K562 (cell line): ENCODE measurements around the gene DNAJC17. TPM values are rescaled to one million over a fixed set of nuclear protein-coding genes. Genes with fewer than 3 reads are reported as not detected.
A peak's percentile ranks its signal among the peaks of the same experiment; 100 is the strongest.

ENCODE experiments used
- ATAC-seq: fragments of 200-7000 bp; cut with Tn5 transposase; 3 replicates; pipeline ENCODE4 v1.9.1; 2020; ENCODE audit warnings: moderate library complexity
- BruUV-seq: library from RNA; stranded (reverse); fragments of 400-500 nt; replicated peaks from 2 replicates; lab custom pipeline; 2021; lab: Mats Ljungman, UMichigan
- CTCF ChIA-PET: fragments of 300-600 bp; formaldehyde crosslinking; extraction: SDS; loops from one replicate; lab custom pipeline; 2021; ENCODE audit warnings: low intra/inter-chr PET ratio; lab: Yijun Ruan, JAX
- POLR2A ChIA-PET: fragments of 300-600, 350-650 bp; sonication (Branson Sonifier 250); formaldehyde crosslinking; extraction: SDS; loops from one replicate; lab custom pipeline; 2021; ENCODE audit warnings: antibody characterized with exemption, inconsistent platforms; lab: Yijun Ruan, JAX
- DNase-seq, 4 experiments: peaks; one replicate each; pipeline versions ENCODE4 v3.0.0 to v3.0.0-alpha.2; 2011 to 2018; ENCODE audit warnings: low spot score in 3 of 4, mixed read lengths in 3 of 4; ENCODE audit errors: extremely low read depth in 1 of 4
- FAIRE-seq: peaks from 2 replicates; lab custom pipeline; 2011; peaks lifted over from hg19 to GRCh38; lab: Jason Lieb, UNC
- H2AFZ ChIP-seq: 2 replicates; pipeline ENCODE4 v1.6.0; 2011; ENCODE audit warnings: low read depth, low read length, control low read depth, inconsistent platforms
- H3K27ac ChIP-seq: fragments of 200-600 bp; 3 replicates; pipeline ENCODE4 v1.8.0; 2011; ENCODE audit warnings: low read depth, mild to moderate bottlenecking, control low read depth, inconsistent platforms, low read length, moderate library complexity, mixed read lengths; ENCODE audit errors: extremely low read depth
- H3K27me3 ChIP-seq, 2 experiments: fragments of 300-600 bp in 1 of 2; 2 replicates in 1 of 2; 3 replicates in 1 of 2; pipeline versions ENCODE4 v1.6.0 to v1.8.0; 2011; ENCODE audit warnings: inconsistent platforms in 2 of 2, low read length in 2 of 2, mild to moderate bottlenecking in 1 of 2, mixed read lengths in 1 of 2, moderate library complexity in 1 of 2; ENCODE audit not compliant: control insufficient read depth in 2 of 2, insufficient read depth in 2 of 2
- H3K36me3 ChIP-seq: fragments of 300-600 bp; 3 replicates; pipeline ENCODE4 v1.8.0; 2011; ENCODE audit warnings: mild to moderate bottlenecking, low read length, inconsistent platforms; ENCODE audit not compliant: control insufficient read depth, insufficient read depth
- H3K4me1 ChIP-seq, 2 experiments: fragments of 200-600 bp in 1 of 2; replicated peaks in 1 of 2; 2 replicates in 1 of 2; 3 replicates in 1 of 2; pipeline versions ENCODE4 v1.5.1 to v1.8.0; 2011; ENCODE audit warnings: inconsistent platforms in 2 of 2, low read length in 2 of 2, mild to moderate bottlenecking in 1 of 2, mixed read lengths in 1 of 2, moderate library complexity in 1 of 2; ENCODE audit not compliant: control insufficient read depth in 2 of 2, insufficient read depth in 2 of 2
- H3K4me2 ChIP-seq: 2 replicates; pipeline ENCODE4 v1.6.1; 2011; ENCODE audit warnings: low read length, control low read depth, inconsistent platforms, mixed read lengths; ENCODE audit not compliant: insufficient read depth
- H3K4me3 ChIP-seq: fragments of 200-600 bp; sonication (generic), shearing (Covaris generic); 2 replicates; pipeline ENCODE4 v1.5.1; 2016; ENCODE audit warnings: control low read depth, inconsistent platforms
- H3K79me2 ChIP-seq: fragments of 200-600 bp; 3 replicates; pipeline ENCODE4 v1.8.0; 2011; ENCODE audit warnings: low read length, inconsistent platforms; ENCODE audit not compliant: control insufficient read depth, insufficient read depth
- H3K9ac ChIP-seq, 2 experiments: 2 replicates each; pipeline versions ENCODE4 v1.6.0 to v1.6.1; 2011; ENCODE audit warnings: low read depth in 2 of 2, low read length in 2 of 2, control low read depth in 1 of 2, inconsistent platforms in 1 of 2, mild to moderate bottlenecking in 1 of 2, mixed read lengths in 1 of 2; ENCODE audit not compliant: insufficient read depth in 1 of 2
- H3K9me1 ChIP-seq: one replicate; pipeline ENCODE4 v1.6.0; 2011; ENCODE audit warnings: inconsistent platforms, mild to moderate bottlenecking, low read length, moderate library complexity; ENCODE audit not compliant: control insufficient read depth, insufficient read depth
- H3K9me3 ChIP-seq: replicated peaks from 2 replicates; pipeline ENCODE4 v1.5.1; 2011; ENCODE audit warnings: low read depth, low read length, inconsistent platforms; ENCODE audit not compliant: control insufficient read depth, insufficient read depth
- H4K20me1 ChIP-seq: replicated peaks from 2 replicates; pipeline ENCODE4 v1.6.1; 2011; ENCODE audit warnings: low read length, inconsistent platforms, mixed read lengths; ENCODE audit not compliant: control insufficient read depth, insufficient read depth
- BCL6 ChIP-seq: fragments of 250-450 bp; sonication (Bioruptor Pico); IDR thresholded peaks from 2 replicates; pipeline ENCODE4 v1.4.0; 2020
- MNT ChIP-seq, 2 experiments: fragments of 450-650 bp; conservative IDR thresholded peaks; 2 replicates each; pipeline ENCODE4 v1.6.1; 2017; ENCODE audit warnings: mild to moderate bottlenecking in 2 of 2, moderate library complexity in 2 of 2
- MTA3 ChIP-seq: fragments of 450-650 bp; formaldehyde crosslinking; IDR thresholded peaks from 2 replicates; pipeline ENCODE4 v1.6.1; 2017; ENCODE audit warnings: mild to moderate bottlenecking, borderline replicate concordance
- POLR3G ChIP-seq: IDR thresholded peaks from 2 replicates; pipeline ENCODE4 v1.6.1; 2011; ENCODE audit not compliant: insufficient read length, insufficient replicate concordance; ENCODE audit errors: extremely low read depth
- RFX5 ChIP-seq: IDR thresholded peaks from 2 replicates; pipeline ENCODE4 v1.6.1; 2011; ENCODE audit warnings: low read depth, mild to moderate bottlenecking, improper control_type of control experiment, low read length
- ZBTB1 ChIP-seq: sonication (generic); formaldehyde crosslinking; IDR thresholded peaks from 2 replicates; pipeline ENCODE4 v1.8.1; 2023; ENCODE audit warnings: missing genetic modification reagents, low read depth, mild to moderate bottlenecking, borderline replicate concordance
- ZNF717 ChIP-seq: fragments of 250-450 bp; sonication (Bioruptor Pico); IDR thresholded peaks from 2 replicates; pipeline ENCODE4 v1.5.0; 2021
- ZNF785 ChIP-seq: fragments of 250-450 bp; sonication (Bioruptor Pico); IDR thresholded peaks from 2 replicates; pipeline ENCODE4 v1.4.0; 2020; ENCODE audit warnings: mild to moderate bottlenecking
- WGBS: fragments of 100-300 bp; shearing (Covaris generic); methylation state at CpG from one replicate; pipeline ENCODE4 v1.1.6; 2016; ENCODE audit warnings: low coverage, mixed read lengths; ENCODE audit not compliant: insufficient coverage; ENCODE audit errors: missing lambda C conversion rate; 5-methylcytosine and 5-hydroxymethylcytosine counted together
- in situ Hi-C: fragments of 300-500 bp; cut with MboI; formaldehyde crosslinking; loops from 4 replicates; pipeline ENCODE4 v1.15.0; 2018; ENCODE audit warnings: inconsistent platforms, mixed read lengths
- intact Hi-C: fragments of 100-400 bp; cut with micrococcal nuclease; formaldehyde crosslinking; loops from 2 replicates; pipeline ENCODE4 v1.14.2; 2022
- polyA plus RNA-seq, 8 experiments: library from polyadenylated mRNA; depleted of rRNA in 4 of 8; stranded (reverse) in 5 of 8; unstranded in 3 of 8; fragments of >200 nt; fragmentation: Nextera tagmentation in 2 of 8; fragmentation: Illumina TruSeq in 1 of 8; extraction: Ambion mirVana in 2 of 8; extraction: Trizol in 1 of 8; gene quantifications; 2 replicates each; pipeline versions ENCODE4 v1.2.1 to v1.2.3, GENCODE V29; 2011 to 2014; ENCODE audit warnings: inconsistent platforms in 1 of 8, missing spikeins in 1 of 8
- total RNA-seq, 7 experiments: library from RNA; depleted of rRNA in 6 of 7; stranded (reverse); fragments of >200 nt in 6 of 7; fragmentation: Illumina TruSeq in 2 of 7; extraction: Trizol in 2 of 7; gene quantifications; 2 replicates each; pipeline versions ENCODE4 v1.2.1 to v1.2.3, GENCODE V29; 2011 to 2021; ENCODE audit warnings: low replicate concordance in 1 of 7

The DNAJC17 gene
- total and polyA plus RNA-seq, 9 of the 15 experiments (the other 6 are each of a cell fraction or from before 2014, with no cell fraction given) = 2.4 to 79.4 (median 44.2) TPM

GRCh38 chr15:40854161-40854560 is 46.9 kb upstream of the DNAJC17 start:
- in situ Hi-C loops = no loop called here
- no peaks in the 10 kb centered on the region for H3K9me3 ChIP-seq
- ATAC-seq = no peak
- WGBS = 54% methylated on average over 10 of the region's 10 CpGs
- H3K4me1 ChIP-seq = peaks cover 8 to 20% of the 10 kb centered on the region in 2 experiments; a peak in 4 of 5 replicates
- no peaks in the 10 kb centered on the region for H4K20me1 ChIP-seq
- H3K79me2 ChIP-seq = no peaks in the 10 kb centered on the region
- H2AFZ ChIP-seq = no peak overlapping the region
- peak overlapping the region in 1 of 2 experiments; percentile 47; a peak in 2 of 4 replicates for H3K9ac ChIP-seq
- no peak overlapping the region for H3K4me3 ChIP-seq
- H3K9me1 ChIP-seq = no peaks in the 10 kb centered on the region
- no peaks in the 10 kb centered on the region; a peak in 1 of 5 replicates for H3K27me3 ChIP-seq
- CTCF ChIA-PET = no interaction called here
- no TSS peak for BruUV-seq
- H3K4me2 ChIP-seq = no peak overlapping the region
- TF ChIP-seq ZNF717 (CRISPR knock-in tag) = no peak
- TF ChIP-seq POLR3G = no peak
- no peak for TF ChIP-seq RFX5
- no peak for TF ChIP-seq MTA3
- no peak for TF ChIP-seq MNT (conservative IDR thresholded peaks at IDR 0.05)
- TF ChIP-seq BCL6 (CRISPR knock-in tag) = no peak
- no peak for TF ChIP-seq ZNF785 (CRISPR knock-in tag)
- no peak for TF ChIP-seq ZBTB1 (CRISPR knock-in tag)
- TF ChIP-seq, all 486 proteins: peak for 0
- POLR2A ChIA-PET = interaction anchor here (0.6 to 1.8 kb wide), 2 partner anchors 11 to 123 kb away, joined by 3 to 5 read pairs; partner anchors contain the start of gene SPINT1
- H3K27ac ChIP-seq = no peak overlapping the region
- FAIRE-seq (no peak), DNase-seq (no peak)
- no peaks in the 10 kb centered on the region for H3K36me3 ChIP-seq
- intact Hi-C loops = loop anchor here (10.0 kb wide), 1 partner anchor 179 kb away; no protein-coding TSS in a partner anchor
